Mucosa of stomach (tissue), 1 donor: ENCODE measurements around the gene HELZ2.

Source experiments
- H3K27me3 ChIP-seq: one replicate; pipeline ENCODE4 v1.7.0; 2013; ENCODE audit warnings: mild to moderate bottlenecking, low read length; ENCODE audit not compliant: control insufficient read depth, insufficient read depth
- H3K36me3 ChIP-seq: one replicate; pipeline ENCODE4 v1.7.0; 2013; ENCODE audit warnings: low read length; ENCODE audit not compliant: control insufficient read depth, insufficient read depth
- H3K4me1 ChIP-seq: one replicate; pipeline ENCODE4 v1.7.0; 2013; ENCODE audit warnings: mild to moderate bottlenecking, low read length; ENCODE audit not compliant: control insufficient read depth, insufficient read depth
- H3K4me3 ChIP-seq: one replicate; pipeline ENCODE4 v1.7.0; 2013; ENCODE audit warnings: low read length
- H3K9ac ChIP-seq: one replicate; pipeline ENCODE4 v1.7.0; 2013; ENCODE audit warnings: mild to moderate bottlenecking, low read length, moderate library complexity
- H3K9me3 ChIP-seq: one replicate; pipeline ENCODE4 v1.7.0; 2013; ENCODE audit warnings: mild to moderate bottlenecking, low read length, moderate library complexity; ENCODE audit not compliant: control insufficient read depth
- donor health status: Pancreatic carcinoma.

HELZ2 gene

DNA sequence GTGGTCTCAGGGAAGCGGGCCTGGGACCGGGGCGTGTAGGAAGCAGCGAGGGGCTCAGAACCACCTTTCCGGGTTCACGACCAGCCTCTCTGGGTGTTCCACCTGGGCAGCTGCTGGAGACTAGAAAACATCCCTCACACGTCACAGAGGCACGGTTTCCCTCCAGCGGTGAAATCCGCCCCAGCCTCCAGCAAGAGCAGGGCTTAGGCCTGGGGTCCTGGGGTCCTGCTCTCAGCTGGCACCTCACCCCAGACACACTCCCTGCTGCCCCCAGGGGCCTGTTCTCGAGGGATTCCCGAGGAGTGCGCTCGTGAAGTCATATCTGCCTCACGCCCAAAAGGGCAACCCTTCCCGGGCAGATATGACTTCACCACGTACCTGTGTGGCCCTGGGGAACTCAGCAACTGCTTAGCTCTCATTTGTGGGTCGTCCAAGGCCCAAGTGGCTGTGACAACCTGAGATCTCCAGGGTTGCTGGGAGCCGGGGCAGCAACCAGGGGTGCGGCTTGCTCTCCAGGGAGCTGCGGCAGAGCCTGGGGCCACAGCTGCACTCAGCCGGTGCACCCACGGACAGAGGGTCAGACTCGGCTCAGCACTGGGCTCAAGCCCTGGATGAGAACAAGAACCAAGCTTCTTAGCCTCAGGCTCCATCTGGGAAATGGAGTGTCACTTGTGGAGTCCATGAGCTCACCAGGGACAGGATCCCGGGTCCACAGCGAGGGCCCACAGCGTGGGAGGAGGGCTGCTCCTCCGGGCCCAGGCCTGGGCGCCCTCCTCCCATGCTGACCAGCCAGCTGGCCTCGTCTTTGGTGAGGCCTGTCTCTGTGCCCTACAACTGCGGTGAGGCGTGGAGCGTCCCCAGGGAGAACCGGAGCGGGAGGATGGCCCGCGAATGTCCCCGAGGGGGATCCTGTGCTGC is 19.4 kb downstream of the HELZ2 start:
- Histone ChIP-seq H3K4me3 (no peak overlapping the region), H3K9ac (peak overlapping the region; percentile 34), H3K27me3 (peaks cover 8% of the 10 kb centered on the region), H3K4me1 (peaks cover 20% of the 10 kb centered on the region), H3K36me3 (no peaks in the 10 kb centered on the region), H3K9me3 (no peaks in the 10 kb centered on the region)

GRCh38 chr20:63553933-63554290 is 20.1 kb downstream of the HELZ2 start, which contains the start of gene FNDC11:
Gene FNDC11, plus strand, starts transcription at chr20:63554159. Its CDS starts 1,505 bp downstream, at chr20:63555664.
- Histone ChIP-seq H3K4me1 (peaks cover 20% of the 10 kb centered on the region), H3K36me3 (no peaks in the 10 kb centered on the region), H3K9me3 (no peaks in the 10 kb centered on the region), H3K4me3 (peak within 1 kb of the TSS; percentile 8), H3K9ac (peak within 1 kb of the TSS; percentile 39), H3K27me3 (peaks cover 12% of the 10 kb centered on the region)

DNA sequence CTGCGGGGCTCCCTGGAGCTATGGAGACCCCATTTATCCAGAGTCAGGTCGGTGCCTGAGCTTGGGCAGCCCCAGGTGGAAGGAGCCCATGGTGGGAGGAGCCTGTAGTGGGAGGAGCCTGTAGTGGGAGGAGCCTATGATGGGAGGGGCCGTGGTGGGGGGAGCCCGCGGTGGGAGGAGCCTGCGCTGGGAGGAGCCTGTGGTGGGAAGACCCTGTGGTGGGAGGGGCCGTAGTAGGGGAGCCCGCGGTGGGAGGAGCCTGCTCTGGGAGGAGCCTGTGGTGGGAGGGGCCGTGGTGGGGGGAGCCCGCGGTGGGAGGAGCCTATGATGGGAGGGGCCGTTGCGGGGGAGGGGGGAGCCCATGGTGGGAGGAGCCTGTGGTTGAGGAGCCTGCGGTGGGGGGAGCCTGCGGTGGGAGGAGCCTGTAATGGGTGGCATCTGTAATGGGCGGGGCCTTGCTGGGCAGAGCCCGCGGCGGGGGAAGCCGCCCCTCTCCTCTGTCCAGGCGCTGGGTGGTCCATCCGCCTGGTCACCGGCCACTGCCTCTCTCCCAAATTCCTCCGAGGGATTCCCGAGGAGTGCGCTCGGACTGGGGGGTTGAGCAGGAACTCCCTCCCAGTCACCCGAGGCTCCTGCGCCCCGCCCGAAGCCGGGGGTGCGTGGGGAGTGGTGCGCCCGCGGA is 20.6 kb downstream of the HELZ2 start:
- peaks cover 17% of the 10 kb centered on the region for H3K27me3 ChIP-seq
- peak overlapping the region; percentile 39 for H3K9ac ChIP-seq

DNA sequence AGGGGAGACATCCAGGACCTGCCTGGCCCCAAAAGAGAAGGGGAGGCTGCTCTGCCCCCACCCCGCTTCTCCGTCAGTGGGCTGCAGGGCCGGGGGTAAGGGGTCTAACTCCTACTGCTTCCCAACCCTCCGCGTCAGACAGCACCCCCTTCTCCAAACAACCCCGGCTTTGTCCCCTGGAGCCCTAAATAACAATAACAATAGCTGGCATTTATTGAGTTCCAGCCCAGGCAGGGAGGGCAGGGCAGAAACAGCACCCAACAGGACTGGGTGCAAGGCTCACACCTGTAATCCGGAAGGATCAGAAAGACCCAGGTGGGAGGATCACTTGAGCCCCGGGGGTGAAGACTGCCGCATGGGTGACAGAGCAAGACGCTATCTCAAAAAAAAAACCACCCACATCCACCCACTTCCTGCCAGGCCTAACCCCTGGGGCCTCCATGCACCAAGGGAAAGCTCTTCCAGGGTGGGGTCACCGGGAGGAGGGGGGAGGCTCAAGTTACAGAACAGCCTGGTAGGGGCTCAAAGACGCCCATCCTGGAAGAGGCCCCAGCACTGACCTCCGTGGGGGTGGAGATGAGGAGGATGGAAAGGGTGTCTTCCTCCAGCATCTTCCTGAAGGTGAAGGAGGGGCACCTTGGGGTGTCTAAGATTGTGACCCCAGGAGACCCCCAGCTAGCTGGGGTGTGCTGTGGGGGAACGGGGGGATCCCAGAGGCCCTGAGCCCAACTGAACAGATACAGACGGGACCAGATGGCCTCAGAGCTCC is 21.4 kb downstream of the HELZ2 start:
- H3K9me3 ChIP-seq = no peaks in the 10 kb centered on the region
- H3K9ac ChIP-seq = no peak overlapping the region
- no peak overlapping the region for H3K4me3 ChIP-seq
- no peaks in the 10 kb centered on the region for H3K36me3 ChIP-seq
- peaks cover 24% of the 10 kb centered on the region for H3K27me3 ChIP-seq
- peaks cover 24% of the 10 kb centered on the region for H3K4me1 ChIP-seq

More for the DNA sequence above, 20.6 kb downstream of the HELZ2 start:
- Histone ChIP-seq H3K36me3 (no peaks in the 10 kb centered on the region), H3K4me3 (peak overlapping the region; percentile 8), H3K4me1 (peaks cover 20% of the 10 kb centered on the region), H3K9me3 (no peaks in the 10 kb centered on the region)

- H3K9me3 ChIP-seq = no peaks in the 10 kb centered on the region
- H3K27me3 ChIP-seq = peaks cover 38% of the 10 kb centered on the region
- peaks cover 26% of the 10 kb centered on the region for H3K4me1 ChIP-seq
- no peak overlapping the region for H3K4me3 ChIP-seq
- no peak overlapping the region for H3K9ac ChIP-seq
- no peaks in the 10 kb centered on the region for H3K36me3 ChIP-seq
Measured at GRCh38 chr20:63551068-63551467, 23.0 kb downstream of the HELZ2 start.

- Histone ChIP-seq H3K4me1 (peaks cover 37% of the 10 kb centered on the region), H3K9me3 (no peaks in the 10 kb centered on the region), H3K36me3 (no peaks in the 10 kb centered on the region), H3K27me3 (peaks cover 42% of the 10 kb centered on the region), H3K4me3 (no peak overlapping the region), H3K9ac (no peak overlapping the region)
Measured at GRCh38 chr20:63549679-63550282, 24.3 kb downstream of the HELZ2 start.

DNA sequence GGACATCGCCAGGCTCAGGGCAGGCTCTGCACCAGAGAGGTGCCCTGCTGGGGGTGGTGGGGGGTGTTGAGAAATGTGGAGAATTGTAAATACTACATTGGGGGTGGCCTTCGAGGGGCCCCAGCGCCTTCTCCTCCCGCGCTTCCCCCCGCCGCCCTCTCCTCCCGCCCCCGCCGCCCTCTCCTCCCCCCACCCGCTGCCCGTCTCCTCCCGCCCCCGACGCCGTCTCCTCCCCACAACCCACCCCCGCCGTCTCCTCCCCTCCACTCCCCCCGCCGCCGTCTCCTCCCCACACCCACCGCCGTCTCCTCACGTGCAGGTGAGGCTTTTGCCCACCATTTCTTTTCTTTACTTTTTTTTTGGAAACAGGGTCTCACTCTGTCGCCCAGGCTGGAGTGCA is 25.0 kb downstream of the HELZ2 start:
- peaks cover 34% of the 10 kb centered on the region for H3K4me1 ChIP-seq
- no peak overlapping the region for H3K4me3 ChIP-seq
- H3K27me3 ChIP-seq = peaks cover 42% of the 10 kb centered on the region
- no peaks in the 10 kb centered on the region for H3K36me3 ChIP-seq
- no peak overlapping the region for H3K9ac ChIP-seq
- no peaks in the 10 kb centered on the region for H3K9me3 ChIP-seq

GRCh38 chr20:63548542-63548941 is 25.5 kb downstream of the HELZ2 start:
- Histone ChIP-seq H3K36me3 (no peaks in the 10 kb centered on the region), H3K4me1 (peaks cover 30% of the 10 kb centered on the region), H3K4me3 (no peak overlapping the region), H3K27me3 (peaks cover 42% of the 10 kb centered on the region), H3K9me3 (no peaks in the 10 kb centered on the region), H3K9ac (no peak overlapping the region)

- no peak within 1 kb of the TSS for H3K9ac ChIP-seq
- H3K36me3 ChIP-seq = no peaks in the 10 kb centered on the region
- H3K4me1 ChIP-seq = peaks cover 25% of the 10 kb centered on the region
- peaks cover 42% of the 10 kb centered on the region for H3K27me3 ChIP-seq
- no peaks in the 10 kb centered on the region for H3K9me3 ChIP-seq
- no peak within 1 kb of the TSS for H3K4me3 ChIP-seq
Measured at GRCh38 chr20:63547725-63548480, 26.1 kb downstream of the HELZ2 start, which contains the start of gene SRMS. Gene SRMS, minus strand, starts transcription at chr20:63547749. Its CDS starts 286 bp downstream, at chr20:63547463.

GRCh38 chr20:63546956-63547724 is 26.9 kb downstream of the HELZ2 start:
- Histone ChIP-seq H3K27me3 (peaks cover 42% of the 10 kb centered on the region), H3K4me1 (peaks cover 22% of the 10 kb centered on the region), H3K9me3 (no peaks in the 10 kb centered on the region), H3K36me3 (no peaks in the 10 kb centered on the region), H3K4me3 (no peak overlapping the region), H3K9ac (no peak overlapping the region)
